Mucosa of gallbladder (tissue), 1 donor: ENCODE measurements around the gene DNAH7. TPM values are rescaled to one million over a fixed set of nuclear protein-coding genes. Genes with fewer than 3 reads are reported as not detected.
A peak's percentile ranks its signal among the peaks of the same experiment; 100 is the strongest.
"Not testable (repeated sequence)": the region's sequence is repeated elsewhere in the genome, so short reads cannot be mapped to it uniquely, and the experiment has no call there.

Source experiments
- DNase-seq: peaks from one replicate; pipeline ENCODE4 v3.0.0-alpha.2; 2020; ENCODE audit warnings: low spot score
- total RNA-seq: library from RNA; stranded (reverse); gene quantifications from one replicate; pipeline ENCODE4 v1.2.1, GENCODE V29; 2021
- donor health status: DM: no; HTN: no; CAD: no.

DNAH7 gene
- total RNA-seq: 5.0 TPM

DNA sequence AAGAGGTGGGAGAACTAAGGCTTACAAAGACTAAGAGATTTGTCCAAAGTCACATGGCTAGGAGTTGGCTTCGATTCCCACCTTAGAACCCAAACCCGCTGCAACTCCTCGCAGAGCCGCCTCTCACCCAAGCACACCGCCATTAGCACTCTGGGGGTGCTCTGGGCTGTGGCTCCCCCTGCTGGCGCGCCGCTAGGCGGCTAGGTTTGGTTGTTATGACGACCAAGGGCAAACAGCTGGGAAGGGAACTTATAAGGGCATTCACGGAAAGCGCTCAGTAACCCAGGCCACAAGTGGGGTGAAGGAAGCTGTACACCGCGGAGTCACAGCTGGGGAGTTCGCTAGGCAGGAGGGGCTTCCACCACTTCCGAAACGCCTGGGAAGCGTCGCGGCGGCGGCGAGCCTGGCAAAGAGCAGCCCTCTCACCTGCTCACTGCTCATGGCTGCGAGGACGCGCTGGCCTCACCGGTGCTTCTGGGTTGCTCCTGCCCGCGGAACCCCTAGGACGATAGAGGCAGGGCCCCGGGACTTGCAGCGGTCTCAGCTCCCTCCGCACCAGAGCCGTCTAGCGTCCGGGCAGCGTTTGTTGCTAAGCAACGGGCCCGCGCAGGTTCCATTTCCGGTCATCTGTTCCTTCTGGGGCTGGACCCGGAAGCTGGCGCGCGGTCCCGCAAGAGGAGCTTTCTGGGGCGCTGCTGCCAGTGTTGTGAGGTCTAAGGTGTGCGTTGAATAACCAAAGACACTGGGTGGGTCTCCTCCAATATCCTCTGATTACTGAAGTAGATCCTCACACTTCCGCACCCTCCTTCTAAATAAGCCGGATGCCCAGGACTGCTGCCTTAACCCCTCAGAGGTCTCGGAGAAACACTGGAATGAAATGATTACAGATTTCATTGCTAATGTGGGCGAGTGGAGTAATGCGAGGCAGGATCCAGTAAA is at the start of gene DNAH7:
TSS of gene DNAH7 (minus strand) at position 567 of the 939 bp plus-strand sequence. CDS start at position 441, 126 bp downstream.
- peak; percentile 94 for DNase-seq

DNA sequence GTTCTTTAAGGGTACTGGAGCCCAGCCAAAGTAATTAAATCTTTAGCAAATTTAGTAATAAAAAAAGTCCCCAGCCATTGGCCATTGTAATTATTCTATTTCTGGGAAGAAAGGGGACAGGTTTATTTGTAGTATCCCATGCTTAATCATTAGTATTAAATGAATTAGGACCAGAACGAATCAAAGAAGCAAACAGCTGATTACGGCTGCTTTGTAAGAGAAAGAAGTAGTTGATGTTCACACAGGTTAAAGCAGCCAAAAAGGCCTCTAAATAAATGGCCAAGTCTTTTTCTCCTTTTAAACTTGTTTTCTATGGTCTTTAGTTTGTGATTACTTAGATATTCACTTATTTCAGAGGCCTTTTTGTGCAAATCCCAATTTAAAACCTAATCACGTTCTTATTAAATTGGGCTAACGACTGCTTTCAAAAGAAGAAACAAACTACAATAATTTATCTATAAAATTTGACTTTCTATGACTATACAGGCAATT is 48.6 kb upstream of the DNAH7 start:
- DNase-seq: no peak

DNA sequence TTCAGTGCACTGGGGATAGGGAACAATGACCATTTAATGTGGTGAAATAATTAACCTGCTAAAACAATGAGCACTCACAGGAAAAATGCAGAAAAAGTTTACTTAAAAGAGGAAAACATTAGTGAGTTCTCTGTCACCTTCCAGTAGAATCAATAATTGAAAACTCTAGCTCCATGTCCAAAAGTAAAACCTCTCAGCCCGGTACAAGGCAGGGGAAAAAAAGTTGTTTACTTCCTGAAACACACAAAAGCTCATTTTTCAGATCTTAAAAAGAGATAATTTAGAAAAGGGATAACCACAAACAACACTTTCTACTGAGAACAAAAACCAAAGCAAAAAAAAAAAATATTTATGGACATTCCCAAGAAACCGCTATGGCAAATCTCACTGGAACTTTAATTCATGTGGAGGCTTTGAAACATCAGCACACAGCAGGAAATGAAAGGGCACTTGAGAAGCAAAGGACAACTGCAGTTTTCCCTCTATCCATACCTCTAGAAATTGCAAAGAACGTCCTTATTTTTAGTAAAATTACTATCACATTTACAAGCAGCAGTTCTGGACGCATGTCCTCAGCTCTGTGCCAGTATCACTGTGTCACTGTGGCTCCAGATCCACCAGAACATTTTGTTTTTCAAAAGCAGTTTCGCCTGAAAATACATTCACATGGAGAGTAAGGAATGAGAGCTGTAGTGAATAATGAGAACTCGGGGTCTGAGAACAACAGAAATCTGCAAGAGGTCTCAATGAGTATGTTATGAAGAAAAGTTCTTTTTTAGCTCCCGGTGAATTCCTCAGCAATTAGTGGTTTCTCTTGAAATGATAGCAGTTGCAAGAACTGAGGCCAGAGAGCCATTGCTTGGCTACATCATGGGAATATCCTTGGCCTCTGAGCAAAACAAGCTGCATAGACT is 44.7 kb upstream of the DNAH7 start:
- no peak for DNase-seq

DNA sequence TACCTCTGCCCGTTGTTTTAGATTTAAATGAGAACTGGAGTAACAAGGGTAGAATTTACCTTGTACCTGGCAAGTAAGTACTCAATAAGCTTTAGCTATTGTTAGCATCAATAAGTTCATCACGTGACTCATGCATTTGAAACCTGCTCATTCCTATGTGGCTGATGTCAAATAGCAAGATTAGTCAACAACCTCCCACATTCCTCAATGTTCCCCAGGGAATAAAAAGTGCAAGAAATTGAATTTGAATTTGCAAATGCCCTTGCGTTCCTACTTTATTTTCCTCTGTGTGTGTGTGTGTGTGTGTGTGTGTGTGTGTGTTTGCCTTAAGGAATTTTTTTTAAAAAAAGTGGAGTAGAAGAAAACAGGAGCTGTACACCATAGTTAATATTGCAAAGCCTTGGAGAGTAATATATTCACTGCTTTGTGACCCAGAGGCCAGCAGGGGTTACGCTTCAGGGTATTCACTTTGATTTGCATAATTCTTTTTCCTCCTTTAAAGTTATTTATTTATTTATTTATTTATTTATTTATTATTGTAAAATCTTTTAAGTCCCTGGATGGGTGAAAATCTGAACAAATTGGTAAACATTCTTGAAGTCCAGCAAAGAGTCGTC is 43.9 kb upstream of the DNAH7 start:
- DNase-seq: no peak

DNA sequence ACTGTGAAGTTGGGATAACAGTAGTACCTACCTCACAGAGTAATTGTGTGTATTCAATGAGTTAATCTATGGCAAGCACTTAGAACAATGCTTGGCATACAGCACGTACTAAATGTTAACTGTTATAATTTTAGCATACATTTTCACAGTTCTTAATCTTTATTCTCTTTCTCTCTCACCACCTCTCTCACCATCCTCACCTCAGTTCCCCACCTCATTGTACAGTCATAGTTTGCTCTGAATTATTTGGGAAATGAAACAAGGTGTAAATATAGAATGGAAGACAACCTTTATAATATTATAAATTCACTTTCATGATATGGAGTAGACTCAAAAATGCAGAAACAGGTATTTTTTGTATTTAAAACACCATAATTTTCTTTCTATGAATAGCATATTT is 40.0 kb upstream of the DNAH7 start:
- DNase-seq: no peak

DNA sequence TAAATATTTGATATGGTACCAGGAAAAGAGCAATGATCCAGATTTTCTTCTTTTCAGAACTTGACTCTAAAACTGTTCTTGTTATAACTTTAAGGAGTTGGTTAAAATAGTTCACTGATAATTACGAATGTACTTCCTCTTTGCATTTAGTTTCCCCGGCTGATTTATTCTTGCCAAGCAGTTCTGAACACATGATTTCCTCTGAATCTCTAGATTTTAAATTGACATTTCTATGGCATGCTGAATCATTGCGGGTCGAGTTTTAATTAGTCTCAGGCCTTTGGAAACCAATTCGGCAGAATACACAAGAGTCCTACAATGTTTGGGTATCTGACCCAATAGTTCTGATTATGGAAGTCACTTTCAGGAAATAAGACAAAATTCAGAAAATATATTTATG is 37.3 kb upstream of the DNAH7 start:
- DNase-seq: no peak

DNA sequence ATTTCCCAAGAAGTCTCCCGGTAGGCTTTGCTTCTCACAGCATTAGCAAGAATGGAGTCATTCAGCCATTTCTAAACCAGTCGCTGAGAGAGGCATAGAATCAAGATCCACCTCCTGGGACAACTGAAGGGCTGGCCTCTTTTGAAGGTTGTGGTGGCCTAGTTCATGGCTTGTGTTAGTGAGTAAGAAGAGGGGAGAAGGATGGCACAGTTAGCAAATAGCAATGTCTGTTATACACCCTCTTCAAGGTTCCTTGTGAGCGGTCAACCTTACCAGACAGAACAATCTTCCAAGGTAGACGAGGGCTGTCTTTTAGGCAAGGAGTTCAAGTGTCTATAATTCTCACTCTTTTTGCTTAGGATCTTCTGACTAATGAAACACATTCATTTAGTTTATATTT is 35.4 kb upstream of the DNAH7 start:
- DNase-seq: no peak

DNA sequence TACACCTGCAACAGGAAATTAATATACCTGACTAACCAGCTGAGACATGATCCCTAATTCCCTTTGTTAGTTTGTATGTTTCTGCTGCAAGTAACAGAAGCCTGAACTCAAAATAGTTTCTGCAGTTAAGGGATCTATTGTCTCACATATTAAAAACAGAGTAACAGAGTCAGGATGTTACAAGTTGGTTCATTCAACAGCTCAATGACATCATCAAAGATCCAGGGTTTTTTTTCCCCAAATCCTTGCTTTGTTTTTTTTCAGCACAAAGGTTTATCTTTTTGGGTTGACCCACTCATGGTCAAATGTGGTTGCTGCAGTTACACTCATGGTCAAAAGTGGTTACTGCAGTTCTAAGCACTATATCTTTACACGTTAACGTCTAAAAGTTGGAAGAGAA is 35.0 kb upstream of the DNAH7 start:
- no peak for DNase-seq

DNA sequence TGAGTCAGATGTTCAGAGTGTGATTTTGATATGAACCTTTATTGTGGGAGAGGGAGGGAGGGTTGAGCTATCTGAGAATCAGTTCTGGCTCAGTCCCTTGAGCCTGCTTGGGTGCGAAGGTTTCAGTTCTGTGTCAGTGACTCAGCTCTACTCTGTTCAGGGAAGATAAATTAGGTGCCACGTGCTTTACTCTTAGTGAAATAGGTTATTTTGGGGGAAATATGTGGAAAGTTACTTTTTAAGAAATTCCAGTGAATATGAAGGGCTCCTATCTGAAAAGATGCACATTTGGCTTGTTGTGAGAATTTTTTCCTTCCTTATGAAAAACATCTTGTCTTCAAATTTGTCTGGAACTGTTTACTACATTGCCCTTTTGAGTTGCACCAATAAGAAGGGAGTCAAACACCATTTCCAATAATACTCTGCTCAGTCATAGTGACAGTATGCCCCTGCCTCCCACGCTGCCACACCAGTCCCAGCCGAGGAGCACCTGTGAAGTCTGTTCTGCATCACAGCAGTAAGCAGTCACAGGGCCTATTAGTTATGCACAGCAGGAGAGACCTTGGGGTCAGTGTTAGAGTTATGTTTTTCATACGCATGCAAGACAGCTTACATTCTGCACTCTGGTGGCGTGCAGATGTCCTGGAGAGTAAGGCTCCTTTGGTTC is 32.8 kb upstream of the DNAH7 start:
- peak; percentile 56 for DNase-seq

DNA sequence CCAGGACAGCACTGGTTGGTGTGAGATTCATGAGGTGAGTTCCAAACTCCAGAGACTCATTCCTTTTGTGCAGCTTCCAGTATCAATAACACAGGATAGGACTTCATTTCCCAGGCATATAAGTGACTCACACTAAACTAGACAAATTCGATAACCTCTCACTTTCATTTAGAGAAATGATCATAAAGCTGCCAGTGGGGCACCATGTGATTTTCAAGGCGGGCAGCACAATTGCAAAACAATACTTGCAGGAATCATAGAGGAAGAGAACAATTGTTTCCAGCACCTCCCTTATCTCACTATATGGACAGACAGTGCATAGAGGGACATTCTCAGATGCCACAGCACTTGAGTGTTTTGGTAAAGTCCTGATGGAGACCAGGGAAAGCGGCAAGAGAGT is 31.3 kb upstream of the DNAH7 start:
- DNase-seq: no peak

DNA sequence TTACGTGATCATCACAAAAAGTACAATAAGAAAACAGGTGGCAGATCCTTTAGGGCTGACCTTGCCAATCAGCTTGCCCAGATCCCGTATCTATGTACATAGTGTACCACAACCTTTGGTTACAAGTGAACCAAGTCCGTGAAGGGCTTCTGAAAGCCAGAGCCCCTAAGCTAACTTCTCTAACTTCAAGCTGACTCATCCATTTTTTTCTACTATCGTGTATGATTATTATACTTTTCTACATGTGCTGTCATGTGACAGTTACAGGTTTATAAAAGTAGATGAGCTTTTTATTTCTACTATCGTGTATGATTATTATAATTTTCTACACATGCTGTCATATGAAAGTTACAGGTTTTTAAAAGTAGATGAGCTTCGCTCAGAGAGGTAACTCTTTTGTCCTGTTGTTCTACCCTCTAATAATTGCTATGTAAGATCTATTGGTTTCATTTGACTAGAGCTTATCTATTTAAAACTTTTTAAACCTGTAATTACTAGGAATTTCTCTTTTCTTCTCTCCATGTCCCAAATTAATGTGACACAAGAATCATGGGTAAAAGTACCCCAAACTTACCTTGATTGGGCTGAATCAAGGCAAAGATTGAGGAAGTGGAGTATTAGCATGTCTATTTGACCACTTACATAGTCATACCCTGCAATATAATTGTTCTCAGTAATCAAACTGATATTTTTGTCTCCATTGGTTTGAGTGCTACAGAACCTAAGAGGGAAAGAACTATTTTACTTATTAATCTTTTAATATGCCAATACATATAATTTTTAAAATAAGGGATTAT is 29.4 kb upstream of the DNAH7 start:
- DNase-seq: no peak

DNA sequence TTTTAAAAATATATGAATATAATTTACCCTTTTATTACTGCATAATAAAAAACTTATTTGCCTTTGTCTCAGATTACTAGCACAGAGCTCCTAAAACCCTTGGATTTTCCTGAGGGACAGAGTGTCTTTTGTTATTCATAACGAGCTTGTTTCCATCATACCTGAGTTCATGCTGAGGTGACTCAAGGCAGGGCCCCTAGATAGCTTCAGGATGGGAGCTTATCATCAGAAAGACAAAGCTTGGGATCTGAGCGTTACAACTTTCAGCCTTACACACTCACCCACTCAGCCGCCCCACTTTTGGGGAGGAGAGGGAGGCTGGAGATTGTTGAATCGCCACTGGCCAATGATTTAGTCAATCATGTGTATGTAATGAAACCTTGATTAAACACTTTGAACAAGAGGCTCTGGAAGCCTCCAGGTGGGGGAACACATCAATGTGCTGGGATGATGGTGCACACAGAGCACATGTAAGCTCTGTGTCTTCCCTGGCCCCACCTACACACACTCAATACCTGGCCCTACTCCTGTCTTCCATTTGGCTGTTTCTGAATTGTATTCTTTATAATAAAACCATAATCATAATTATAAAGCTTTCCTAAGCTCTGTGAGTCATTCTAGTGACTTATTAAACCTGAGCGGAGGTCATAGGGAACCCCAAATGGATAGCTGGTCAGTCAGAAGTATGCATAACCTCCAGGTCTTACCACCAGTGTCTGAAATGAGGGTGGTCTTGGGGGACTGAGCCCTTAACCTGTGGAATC is 28.5 kb upstream of the DNAH7 start:
- DNase-seq: no peak

DNA sequence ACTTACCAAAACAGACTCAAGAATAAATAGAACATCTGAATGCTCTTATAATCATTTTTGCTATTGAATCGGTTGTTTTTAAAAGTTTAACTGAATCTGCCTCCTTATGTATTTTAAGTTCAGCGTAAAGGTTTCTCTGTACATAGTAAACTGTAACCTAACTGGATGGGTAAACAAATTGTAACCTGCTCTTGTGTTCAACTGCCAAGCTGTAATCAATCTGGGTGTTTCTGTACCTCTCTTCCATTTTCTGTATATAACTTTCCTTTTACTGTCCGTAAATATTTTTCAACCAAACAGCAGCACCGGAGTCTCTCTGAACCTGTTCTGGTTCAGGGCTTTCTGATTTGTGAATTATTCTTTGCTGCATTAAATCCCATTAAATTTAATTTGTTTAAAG is 27.6 kb upstream of the DNAH7 start:
- no peak for DNase-seq

DNA sequence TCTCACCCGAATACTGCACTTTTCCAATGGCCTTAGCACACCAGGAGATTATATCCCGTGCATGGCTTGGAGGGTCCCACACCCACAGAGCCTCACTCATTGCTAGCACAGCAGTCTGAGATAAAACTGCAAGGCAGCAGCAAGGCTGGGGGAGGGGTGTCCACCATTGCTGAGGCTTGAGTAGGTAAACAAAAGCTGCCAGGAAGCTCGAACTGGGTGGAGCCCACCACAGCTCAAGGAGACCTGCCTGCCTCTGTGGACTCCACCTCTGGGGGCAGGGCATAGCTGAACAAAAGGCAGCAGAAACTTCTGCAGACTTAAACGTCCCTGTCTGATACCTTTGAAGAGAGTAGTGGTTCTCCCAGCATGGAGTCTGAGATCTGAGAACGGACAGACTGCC is 20.8 kb upstream of the DNAH7 start:
- not testable (repeated sequence) for DNase-seq

DNA sequence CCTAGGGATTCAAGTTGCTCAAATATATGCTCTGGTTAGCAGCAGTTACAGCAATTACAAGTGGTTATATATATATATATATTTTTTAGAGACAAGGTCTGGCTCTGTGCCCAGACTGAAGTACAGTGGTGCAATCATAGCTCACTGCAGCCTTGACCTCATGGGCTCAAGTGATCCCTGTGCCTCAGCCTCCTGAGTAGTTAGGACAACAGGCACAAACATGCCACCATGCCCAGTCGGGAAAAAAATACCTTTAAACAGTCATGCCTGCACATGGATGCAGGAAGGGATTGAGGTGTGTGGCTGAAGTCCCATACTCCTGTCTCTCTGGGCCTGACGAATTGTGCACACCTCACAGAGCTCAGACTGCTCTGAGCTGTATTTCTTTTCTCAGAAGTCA is 19.6 kb upstream of the DNAH7 start:
- no peak for DNase-seq

DNA sequence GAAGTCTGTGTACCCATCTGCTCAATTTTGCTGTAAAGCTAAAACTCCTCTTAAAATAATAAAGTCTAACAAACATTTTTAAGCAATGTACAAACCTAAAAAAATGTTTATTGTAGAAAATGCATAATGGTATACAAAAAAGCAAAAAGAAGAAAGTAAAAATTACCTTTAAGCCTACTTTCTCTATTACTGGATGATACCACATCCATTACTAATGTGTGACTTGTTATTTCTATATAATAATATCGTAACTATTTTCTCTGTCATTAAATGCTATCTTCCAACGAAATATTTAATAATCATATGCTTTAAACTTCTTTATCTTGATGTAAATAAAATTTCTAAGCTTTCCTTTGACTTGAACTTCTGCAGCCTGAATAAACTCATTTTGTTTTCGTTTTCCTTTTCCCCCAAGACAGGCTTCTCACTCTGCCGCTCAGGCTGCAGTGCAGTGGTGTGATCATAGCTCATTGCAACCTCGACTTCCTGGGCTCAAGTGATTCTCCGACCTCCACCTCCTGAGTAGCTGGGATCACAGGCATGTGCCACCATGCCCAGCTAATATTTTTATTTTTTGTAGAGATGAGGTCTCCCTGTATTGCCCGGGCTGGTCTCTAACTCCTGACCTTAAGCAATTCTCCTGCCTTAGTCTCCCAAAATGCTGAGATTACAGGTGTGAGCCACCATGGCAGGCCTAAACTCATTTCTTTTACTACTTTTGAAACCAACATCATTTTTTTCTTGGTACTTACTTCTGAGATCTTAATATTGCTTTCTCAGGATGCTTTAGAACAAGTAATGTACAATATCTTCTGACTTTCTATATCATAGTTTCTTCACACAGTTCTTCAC is 18.1 kb upstream of the DNAH7 start:
- no peak for DNase-seq

DNA sequence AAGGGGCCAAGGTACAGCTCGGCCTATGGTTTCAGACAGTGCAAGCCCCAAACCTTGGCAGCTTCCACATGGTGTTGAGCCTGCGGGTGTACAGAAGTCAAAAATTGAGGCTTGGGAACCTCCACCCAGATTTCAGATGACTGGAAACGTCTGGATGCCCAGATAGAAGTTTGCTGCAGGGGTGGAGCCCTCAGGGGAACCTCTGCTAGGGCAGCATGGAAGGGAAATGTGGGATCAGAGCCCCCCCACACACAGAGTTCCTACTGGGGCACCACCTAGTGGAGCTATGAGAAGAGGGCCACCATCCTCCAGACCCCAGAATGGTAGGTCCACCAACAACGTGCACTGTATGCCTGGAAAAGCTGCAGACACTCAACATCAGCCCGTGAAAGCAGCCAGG is 15.0 kb upstream of the DNAH7 start:
- no peak for DNase-seq

DNA sequence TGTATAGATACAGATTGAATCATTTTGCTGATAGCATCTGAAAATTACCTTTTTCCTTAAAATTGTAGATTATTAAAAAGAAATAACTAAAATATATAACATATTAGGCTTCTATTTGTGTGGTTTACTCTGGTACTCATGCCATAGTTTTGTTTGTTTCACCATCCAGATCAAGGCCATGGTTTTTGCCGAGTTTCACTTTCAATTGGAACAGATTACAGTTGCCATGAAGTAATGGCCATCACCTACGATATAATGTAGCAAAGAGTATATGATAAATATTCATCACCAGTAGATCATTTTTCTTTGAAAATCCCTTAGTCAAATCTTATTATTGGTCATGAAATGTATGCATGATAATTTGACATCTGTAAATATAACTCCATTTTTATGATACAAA is 11.9 kb upstream of the DNAH7 start:
- no peak for DNase-seq

DNA sequence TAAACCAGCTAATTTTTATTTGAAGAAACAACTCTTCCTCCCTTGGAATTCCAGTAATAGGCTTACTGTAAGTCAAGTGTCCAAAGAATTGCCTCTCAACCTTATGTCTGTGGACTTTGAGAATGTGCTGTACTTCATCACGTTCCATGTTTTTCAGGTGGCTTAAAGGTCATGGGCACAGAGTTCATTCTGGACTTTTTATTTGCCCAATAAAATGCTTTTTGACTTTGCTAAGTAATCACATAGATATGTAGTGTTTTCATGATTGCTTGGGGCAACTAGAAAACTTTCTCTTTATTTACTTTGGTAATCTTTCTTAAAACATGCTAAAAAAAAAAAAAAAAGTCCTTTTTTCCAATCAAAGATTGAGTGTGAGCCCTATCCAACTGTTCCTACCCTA is 10.4 kb upstream of the DNAH7 start:
- DNase-seq: no peak
